Astrocyte (in vitro differentiated cells and primary cell): Measurements from ENCODE around the gene ATOSB. TPM values are rescaled to one million over a fixed set of nuclear protein-coding genes. Genes with fewer than 3 reads are reported as not detected.
A peak's percentile ranks its signal among the peaks of the same experiment; 100 is the strongest.

ENCODE experiments used
- DNase-seq: peaks from one replicate; pipeline ENCODE4 v3.0.0-alpha.2; 2010; ENCODE audit warnings: low read depth
- FAIRE-seq: peaks from 2 replicates; lab custom pipeline; 2011; peaks lifted over from hg19 to GRCh38; lab: Jason Lieb, UNC
- H2AFZ ChIP-seq: 2 replicates; pipeline ENCODE4 v1.6.0; 2012; ENCODE audit warnings: low read depth, low read length, inconsistent platforms
- H3K27ac ChIP-seq: 2 replicates; pipeline ENCODE4 v1.5.1; 2011; ENCODE audit warnings: low read depth, low read length, inconsistent platforms
- H3K27me3 ChIP-seq: 2 replicates; pipeline ENCODE4 v1.6.0; 2011; ENCODE audit warnings: low read length, inconsistent platforms; ENCODE audit not compliant: insufficient read depth
- H3K36me3 ChIP-seq: 2 replicates; pipeline ENCODE4 v1.5.1; 2011; ENCODE audit warnings: low read length, inconsistent platforms; ENCODE audit not compliant: insufficient read depth
- H3K4me1 ChIP-seq: 2 replicates; pipeline ENCODE4 v1.5.1; 2011; ENCODE audit warnings: low read length, inconsistent platforms; ENCODE audit not compliant: insufficient read depth
- H3K4me2 ChIP-seq: 2 replicates; pipeline ENCODE4 v1.6.0; 2012; ENCODE audit warnings: low read length, inconsistent platforms
- H3K4me3 ChIP-seq: 2 replicates; pipeline ENCODE4 v1.5.1; 2011; ENCODE audit warnings: low read depth, mild to moderate bottlenecking, low read length, inconsistent platforms; ENCODE audit not compliant: insufficient read depth
- H3K79me2 ChIP-seq: 2 replicates; pipeline ENCODE4 v1.6.0; 2012; ENCODE audit warnings: mild to moderate bottlenecking, low read length, inconsistent platforms; ENCODE audit not compliant: insufficient read depth
- H3K9ac ChIP-seq: 2 replicates; pipeline ENCODE4 v1.6.0; 2012; ENCODE audit warnings: mild to moderate bottlenecking, low read length, inconsistent platforms
- H3K9me3 ChIP-seq: 2 replicates; pipeline ENCODE4 v1.5.1; 2012; ENCODE audit warnings: low read depth, mild to moderate bottlenecking, low read length, inconsistent platforms; ENCODE audit not compliant: insufficient read depth
- H4K20me1 ChIP-seq: 2 replicates; pipeline ENCODE4 v1.6.0; 2012; ENCODE audit warnings: low read length, inconsistent platforms; ENCODE audit not compliant: insufficient read depth
- H3K27ac Mint-ChIP-seq: one replicate; pipeline ENCODE4 v1.8.0; 2021; ENCODE audit warnings: mild to moderate bottlenecking, mixed read lengths; ENCODE audit not compliant: unreplicated experiment
- H3K27me3 Mint-ChIP-seq: one replicate; pipeline ENCODE4 v1.8.0; 2021; ENCODE audit warnings: low read depth, mixed read lengths; ENCODE audit not compliant: unreplicated experiment
- H3K36me3 Mint-ChIP-seq: one replicate; pipeline ENCODE4 v1.8.0; 2021; ENCODE audit warnings: low read depth, mixed read lengths; ENCODE audit not compliant: unreplicated experiment
- H3K4me1 Mint-ChIP-seq: one replicate; pipeline ENCODE4 v1.8.0; 2021; ENCODE audit warnings: low read depth, mixed read lengths; ENCODE audit not compliant: unreplicated experiment
- H3K4me3 Mint-ChIP-seq: one replicate; pipeline ENCODE4 v1.8.0; 2021; ENCODE audit warnings: mild to moderate bottlenecking, moderate library complexity, mixed read lengths; ENCODE audit not compliant: unreplicated experiment
- H3K9me3 Mint-ChIP-seq: one replicate; pipeline ENCODE4 v1.8.0; 2021; ENCODE audit warnings: mild to moderate bottlenecking, mixed read lengths; ENCODE audit not compliant: unreplicated experiment
- CTCF ChIP-seq: IDR thresholded peaks from 2 replicates; pipeline ENCODE4 v1.5.1; 2011; ENCODE audit warnings: low read depth, mild to moderate bottlenecking, inconsistent platforms, low read length, moderate library complexity; ENCODE audit not compliant: insufficient read depth
- EZH2 ChIP-seq: IDR thresholded peaks from 2 replicates; pipeline ENCODE4 v1.6.1; 2012; ENCODE audit warnings: mild to moderate bottlenecking, low read length, inconsistent platforms; ENCODE audit not compliant: insufficient read depth
- total RNA-seq: library from RNA; stranded (reverse); gene quantifications from 2 replicates; pipeline ENCODE4 v1.2.1, GENCODE V29; 2021

The ATOSB gene
- total RNA-seq, 1 donor from 2014 or later: 68.9 TPM

GRCh38 chr9:35111001-35111933, 4.4 kb downstream of the ATOSB start:
- TF ChIP-seq EZH2 (no peak), CTCF (no peak)
- Mint-ChIP-seq H3K27ac (peak overlapping the region; percentile 93), H3K36me3 (peaks cover under 1% of the 10 kb centered on the region), H3K9me3 (no peaks in the 10 kb centered on the region), H3K4me3 (peak overlapping the region; percentile 90), H3K27me3 (no peaks in the 10 kb centered on the region), H3K4me1 (peaks cover 33% of the 10 kb centered on the region)
- FAIRE-seq (no peak), DNase-seq (peak; percentile 96)
- H3K4me1 ChIP-seq: peaks cover 50% of the 10 kb centered on the region
- peak overlapping the region; percentile 72 for H3K4me3 ChIP-seq
- H3K9ac ChIP-seq: peak overlapping the region; percentile 91
- H3K27me3 ChIP-seq: no peaks in the 10 kb centered on the region
- peaks cover 14% of the 10 kb centered on the region for H3K36me3 ChIP-seq
- H3K9me3 ChIP-seq: no peaks in the 10 kb centered on the region
- H3K79me2 ChIP-seq: peaks cover 64% of the 10 kb centered on the region
- H3K4me2 ChIP-seq: peak overlapping the region; percentile 94
- peaks cover 28% of the 10 kb centered on the region for H4K20me1 ChIP-seq
- peak overlapping the region; percentile 87 for H3K27ac ChIP-seq
- H2AFZ ChIP-seq: peak overlapping the region; percentile 61

GRCh38 chr9:35110327-35110761, 5.3 kb downstream of the ATOSB start:
- H3K4me3 ChIP-seq: peak overlapping the region; percentile 72
- FAIRE-seq (no peak), DNase-seq (peak; percentile 36)
- Mint-ChIP-seq H3K4me1 (peaks cover 33% of the 10 kb centered on the region), H3K9me3 (no peaks in the 10 kb centered on the region), H3K27ac (peak overlapping the region; percentile 84), H3K27me3 (no peaks in the 10 kb centered on the region), H3K4me3 (peak overlapping the region; percentile 90), H3K36me3 (peaks cover 6% of the 10 kb centered on the region)
- peak overlapping the region; percentile 91 for H3K9ac ChIP-seq
- H2AFZ ChIP-seq: no peak overlapping the region
- H4K20me1 ChIP-seq: peaks cover 36% of the 10 kb centered on the region
- peak overlapping the region; percentile 87 for H3K27ac ChIP-seq
- H3K4me2 ChIP-seq: peak overlapping the region; percentile 90
- peaks cover 66% of the 10 kb centered on the region for H3K79me2 ChIP-seq
- peaks cover 22% of the 10 kb centered on the region for H3K36me3 ChIP-seq
- no peaks in the 10 kb centered on the region for H3K9me3 ChIP-seq
- H3K4me1 ChIP-seq: peaks cover 48% of the 10 kb centered on the region
- no peaks in the 10 kb centered on the region for H3K27me3 ChIP-seq
- TF ChIP-seq EZH2 (no peak), CTCF (no peak)
